Activated naive CD8-positive, alpha-beta T cell treated with anti-CD3 and anti-CD28 coated beads, Interleukin-2, amount 50 U/mL, for 16 hours (primary cell): Measurements from ENCODE around the gene MAP3K8.
"Not testable (repeated sequence)": the region's sequence is repeated elsewhere in the genome, so short reads cannot be mapped to it uniquely, and the experiment has no call there.

Experiments
- DNase-seq: peaks from one replicate; pipeline ENCODE4 v3.0.0-alpha.2; 2020; ENCODE audit warnings: low read depth, low spot score

Gene MAP3K8

DNA sequence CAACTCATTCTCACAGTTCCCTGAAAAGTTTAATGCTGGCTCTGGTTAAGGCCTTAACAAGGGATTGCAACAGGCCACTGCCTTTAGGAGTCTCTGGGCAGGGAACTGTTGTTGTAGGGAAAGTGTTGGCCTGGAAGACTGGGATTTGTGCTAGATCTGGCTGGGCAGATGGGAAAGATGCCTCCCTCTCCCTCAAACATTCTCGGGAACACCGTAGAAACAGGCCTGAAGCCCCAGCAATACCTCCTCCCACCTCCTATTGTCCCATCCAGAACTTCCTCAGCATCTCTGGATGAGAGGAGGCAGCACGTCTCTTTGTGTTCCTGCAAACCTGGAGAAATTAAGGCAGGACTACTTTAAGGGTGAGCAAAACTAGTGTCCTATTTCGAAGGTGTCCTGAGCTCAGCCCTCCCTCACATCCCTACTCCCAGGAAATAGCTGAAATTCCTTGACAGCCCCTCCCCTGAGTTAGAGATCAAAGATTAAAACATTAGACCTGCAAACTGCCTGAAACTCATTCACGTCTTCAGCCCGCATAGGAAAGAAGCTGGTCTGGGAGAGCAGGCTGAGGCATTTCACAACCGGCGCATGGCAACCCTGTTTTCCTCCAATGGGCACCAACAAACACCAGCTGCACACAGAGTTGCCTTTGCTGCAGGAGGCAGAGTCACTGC, 10.9 kb upstream of the MAP3K8 start:
- DNase-seq, result no peak

DNA sequence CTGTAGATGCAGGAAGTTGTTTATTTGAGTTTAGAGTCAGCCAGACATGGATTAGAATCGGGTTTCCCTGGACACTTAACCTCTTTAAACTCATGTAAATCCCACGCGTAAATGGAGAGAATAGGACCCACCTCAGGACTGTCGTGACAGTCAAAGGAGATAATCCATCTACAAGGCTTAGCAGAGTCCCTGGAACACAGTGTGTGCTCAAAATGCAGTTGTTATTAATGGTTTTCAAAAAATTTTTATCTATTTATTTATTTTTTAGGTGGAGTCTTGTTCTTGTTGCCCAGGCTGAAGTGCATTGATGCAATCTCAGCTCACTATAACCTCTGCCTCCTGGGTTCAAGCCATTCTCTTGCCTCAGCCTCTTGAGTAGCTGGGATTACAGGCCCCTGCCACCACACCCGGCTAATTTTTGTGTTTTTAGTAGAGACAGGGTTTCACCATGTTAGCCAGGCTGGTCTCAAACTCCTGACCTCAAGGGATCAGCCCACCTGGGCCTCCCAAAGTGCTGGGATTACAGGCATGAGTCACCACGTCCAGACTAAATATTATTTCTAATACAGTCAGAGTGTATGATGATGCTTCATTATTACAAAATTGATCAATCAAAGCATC, 10.2 kb upstream of the MAP3K8 start:
- not testable (repeated sequence) for DNase-seq

DNA sequence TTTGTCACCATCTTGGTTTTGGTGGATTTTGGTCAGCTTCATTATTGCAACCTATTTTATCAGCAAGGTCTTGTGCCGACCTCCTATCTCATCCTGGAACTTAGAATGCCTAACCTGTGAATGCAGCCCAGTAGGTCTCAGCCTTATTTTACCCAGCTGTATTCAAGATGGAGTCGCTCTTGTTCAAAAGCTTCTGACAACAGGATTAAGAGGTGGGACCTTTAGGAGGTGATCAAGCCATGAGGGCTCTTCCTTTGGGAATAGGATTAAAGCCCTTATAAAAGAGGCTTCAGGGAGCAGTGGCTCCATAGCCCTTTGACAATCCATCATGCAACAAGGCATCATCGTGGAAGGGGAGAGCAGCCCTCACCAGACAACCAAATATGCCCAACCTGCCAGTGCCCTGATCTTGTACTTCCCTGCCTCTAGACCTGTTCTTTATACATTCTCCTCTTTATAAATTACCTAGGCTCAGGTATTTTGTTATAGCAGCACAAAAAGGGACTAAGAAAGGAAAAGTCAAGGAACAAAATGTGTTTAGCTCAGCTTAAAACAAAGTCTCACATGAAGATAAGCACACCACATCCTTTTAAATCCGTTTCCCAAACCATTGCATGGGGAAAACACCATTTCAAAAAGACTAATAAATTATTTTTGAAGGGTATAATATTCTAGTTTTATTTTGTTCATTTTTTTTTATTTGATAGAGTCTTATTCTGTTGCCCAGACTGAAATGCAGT, 8.5 kb upstream of the MAP3K8 start:
- no peak for DNase-seq

DNA sequence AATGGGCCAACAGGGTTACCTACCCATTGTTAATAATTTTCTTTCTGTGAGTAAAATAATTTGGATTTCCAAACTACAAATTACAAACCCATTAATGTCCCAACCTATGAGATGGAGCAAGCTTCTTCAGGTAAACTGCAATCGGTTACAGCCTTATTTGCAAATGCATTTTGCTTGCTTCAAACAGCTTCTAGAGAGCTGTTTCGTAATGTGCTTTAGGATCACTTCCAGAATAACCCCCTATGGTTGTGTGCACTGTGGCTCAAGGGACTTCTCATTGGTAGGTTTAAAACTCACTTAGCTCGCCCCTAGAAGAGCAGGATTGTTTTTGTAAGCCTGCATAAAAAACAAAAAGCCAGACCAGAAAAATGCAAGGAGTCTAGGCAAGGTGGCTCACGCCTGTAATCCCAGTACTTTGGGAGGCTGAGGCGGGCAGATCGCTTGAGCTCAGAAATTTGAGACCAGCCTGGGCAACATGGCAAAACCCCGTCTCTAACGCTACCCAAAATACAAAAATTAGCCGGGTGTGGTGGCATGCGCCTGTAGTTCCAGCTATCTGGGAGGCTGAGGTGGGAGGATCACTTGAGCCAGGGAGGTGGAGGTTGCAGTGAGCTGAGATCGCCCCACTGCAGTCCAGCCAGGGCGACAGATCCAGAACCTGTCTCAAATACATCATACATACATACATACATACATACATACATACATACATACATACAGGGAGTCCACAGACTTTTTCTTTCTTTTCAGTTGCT, 3.3 kb upstream of the MAP3K8 start:
- no peak for DNase-seq

DNA sequence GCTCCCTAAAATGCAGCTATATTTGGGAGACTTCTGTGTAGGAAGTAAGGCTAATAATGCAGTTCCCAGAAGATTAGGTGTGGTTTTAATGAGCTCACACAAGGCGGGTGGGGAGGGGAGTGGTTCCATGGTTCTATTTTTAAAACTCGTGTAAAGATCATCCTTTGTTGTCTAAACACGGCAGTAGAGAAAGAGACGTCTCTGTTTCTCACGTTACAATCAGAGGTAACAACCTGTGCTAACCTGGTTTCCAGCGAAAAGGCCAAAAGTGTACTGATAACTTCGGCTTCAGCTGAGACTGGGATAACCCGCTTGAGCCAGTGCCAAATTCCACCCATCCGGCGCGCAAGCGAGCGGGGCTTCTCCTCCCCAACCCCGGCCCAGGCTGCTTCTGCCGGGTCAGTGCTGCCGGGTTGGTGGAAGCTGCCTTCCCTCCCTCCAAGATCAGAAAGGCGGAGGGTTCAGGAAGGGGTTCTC, 2.5 kb upstream of the MAP3K8 start:
- no peak for DNase-seq

DNA sequence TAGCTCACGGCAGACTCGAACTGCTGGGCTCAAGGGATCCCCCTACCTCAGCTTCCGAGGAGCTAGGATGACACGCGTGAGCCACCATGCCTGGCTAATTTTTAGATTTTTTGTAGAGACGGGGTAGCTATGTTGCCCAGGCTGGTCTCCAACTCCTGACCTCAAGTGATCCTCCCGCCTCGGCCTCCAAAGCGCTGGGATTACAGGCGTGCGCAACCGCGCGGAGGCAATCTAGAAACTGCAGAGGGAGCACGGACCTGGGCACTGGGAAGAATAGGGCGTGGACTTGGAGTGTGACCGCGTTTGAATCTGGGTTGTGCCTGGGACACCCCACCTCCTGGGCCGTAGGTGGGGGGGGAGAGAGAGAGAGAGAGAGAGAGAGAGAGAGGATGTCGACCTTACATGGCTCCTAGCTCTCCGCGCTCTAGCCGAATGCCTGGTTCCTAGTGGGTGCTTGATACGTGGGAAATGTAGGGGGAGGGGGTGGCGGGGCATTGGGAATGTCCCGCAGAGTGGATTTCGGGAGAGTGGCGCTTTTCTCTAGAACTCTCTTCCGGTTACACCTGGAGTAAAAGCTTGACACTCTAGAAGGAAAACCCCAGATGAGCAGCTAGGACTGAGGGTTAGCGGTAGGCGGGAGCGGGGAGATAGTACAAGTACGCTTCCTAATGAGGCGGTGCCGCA, 1.2 kb upstream of the MAP3K8 start:
- DNase-seq, result no peak

DNA sequence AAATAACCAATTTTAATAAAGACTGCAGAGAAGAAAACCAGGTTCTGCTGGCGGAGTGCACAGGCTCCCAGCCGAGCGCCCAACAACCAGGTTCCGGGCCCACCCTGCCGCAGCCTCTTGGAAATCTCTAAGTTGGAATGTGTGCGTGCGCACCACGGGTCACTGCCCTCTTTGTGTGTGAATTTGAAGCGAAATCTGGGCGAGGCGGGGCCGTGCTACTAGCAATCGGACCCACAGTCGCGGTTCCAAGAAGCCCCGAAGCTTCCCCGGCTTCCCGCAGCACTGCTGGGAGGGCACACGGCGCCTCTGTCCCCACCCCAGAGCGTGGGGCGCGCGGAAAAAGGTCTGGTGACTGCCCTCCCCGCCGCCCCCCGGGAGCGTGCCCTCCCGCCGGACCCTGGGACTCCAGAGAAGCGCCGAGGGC, 666 bp upstream of the MAP3K8 start:
- no peak for DNase-seq

DNA sequence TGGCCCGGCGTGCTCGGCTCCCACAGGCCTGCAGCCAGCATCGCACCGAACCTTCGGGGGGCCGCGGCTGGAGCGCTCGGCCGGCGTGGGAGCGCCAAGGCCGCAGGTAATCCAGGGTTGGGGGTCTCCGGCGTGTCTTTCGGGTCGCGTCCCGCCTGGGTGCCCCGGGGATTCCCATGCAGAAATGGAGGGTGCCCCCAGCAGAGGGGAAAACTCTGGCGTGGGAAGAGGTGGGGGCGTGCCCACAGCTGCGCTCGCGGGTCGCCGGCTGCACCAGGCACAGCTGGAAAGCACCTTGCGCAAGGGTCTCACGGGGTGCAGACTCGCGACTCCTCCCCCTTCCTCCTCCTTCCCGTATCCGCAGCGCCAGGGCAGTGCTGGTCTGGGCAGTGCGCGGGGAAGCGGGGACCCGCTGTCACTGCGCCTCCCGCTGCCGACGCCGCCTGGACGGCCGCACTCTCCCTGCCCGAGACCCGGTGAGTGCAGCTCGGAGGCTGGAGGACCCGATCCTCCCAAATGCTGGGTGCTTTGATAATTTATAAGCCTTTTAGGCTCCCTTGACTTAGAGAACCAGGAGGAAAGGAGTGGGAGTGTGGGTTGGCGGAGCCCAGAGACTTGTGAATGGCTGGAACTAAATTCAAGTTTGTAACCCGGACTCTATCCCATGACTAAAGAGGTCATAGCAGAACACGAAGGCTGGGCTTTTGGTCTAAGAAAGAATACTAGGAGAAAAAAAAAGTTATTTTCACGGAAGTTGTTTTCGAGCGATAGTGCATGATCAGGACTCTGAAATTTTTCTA, 489 bp downstream of the MAP3K8 start:
- DNase-seq, result peak; percentile 14

DNA sequence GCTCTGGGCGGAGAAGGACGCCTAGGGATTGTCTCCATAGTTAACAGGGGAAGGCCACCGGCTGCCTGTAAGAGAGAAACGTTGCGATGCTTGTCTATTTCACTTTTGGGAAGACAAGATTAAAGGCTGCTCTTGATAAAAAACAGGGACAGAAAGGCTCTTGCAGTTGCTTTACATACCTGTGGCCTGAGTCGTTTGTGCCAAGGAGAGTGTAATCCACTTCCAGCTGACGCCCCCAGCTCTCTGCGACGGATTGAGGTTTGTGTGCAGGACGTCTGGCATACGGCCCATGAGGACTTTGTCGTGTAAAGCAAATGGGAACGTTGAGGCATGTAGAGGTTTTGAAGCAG, 1.1 kb downstream of the MAP3K8 start:
- DNase-seq, result no peak

DNA sequence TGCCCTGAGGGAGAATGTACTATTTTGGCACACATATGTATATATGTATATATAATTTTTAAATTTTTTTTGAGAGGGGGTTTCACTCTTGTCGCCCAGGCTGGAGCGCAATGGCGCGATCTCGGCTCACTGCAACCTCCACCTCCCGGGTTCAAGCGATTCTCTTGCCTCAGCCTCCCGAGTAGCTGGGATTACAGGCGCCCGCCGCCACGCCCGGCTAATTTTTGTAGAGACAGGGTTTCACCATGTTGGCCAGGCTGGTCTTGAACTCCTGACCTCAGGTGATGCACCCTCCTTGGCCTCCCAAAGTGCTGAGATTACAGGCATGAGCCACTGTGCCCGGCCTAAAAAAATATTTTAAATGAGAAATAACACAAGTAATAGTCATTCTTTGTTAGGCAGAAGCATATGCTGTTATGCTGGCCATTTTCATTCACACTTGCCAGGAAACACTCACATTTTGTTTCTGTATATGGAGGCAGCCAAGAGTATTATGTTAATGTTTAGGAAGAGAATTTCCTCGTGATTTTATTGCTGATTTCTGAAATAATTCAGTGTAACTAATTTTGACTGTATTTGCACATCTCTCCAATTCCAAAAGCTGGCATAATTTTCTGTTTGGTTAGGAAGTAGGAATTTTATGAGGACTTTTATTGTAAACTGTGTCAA, 1.6 kb downstream of the MAP3K8 start:
- DNase-seq, result not testable (repeated sequence)

DNA sequence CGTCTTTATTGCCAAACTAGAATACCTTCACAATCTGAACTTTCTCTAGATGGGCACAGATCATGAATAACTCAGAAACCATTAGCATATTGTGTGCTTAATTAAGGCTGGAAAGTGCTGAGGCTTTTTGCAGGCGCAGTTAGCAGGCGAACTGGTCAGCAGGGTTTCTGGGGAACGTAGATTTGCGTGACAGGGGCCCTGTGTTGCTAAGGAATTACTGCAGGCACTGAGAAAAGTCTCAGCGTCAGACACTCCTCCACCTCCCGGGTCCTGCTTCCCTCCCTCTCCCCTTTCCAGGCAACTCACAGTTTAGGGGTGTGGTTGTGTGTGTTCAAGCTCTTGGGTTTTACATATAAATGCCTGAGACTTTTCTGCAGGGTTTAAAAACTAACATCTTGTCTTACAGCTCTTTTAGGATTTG, 2.2 kb downstream of the MAP3K8 start:
- no peak for DNase-seq

DNA sequence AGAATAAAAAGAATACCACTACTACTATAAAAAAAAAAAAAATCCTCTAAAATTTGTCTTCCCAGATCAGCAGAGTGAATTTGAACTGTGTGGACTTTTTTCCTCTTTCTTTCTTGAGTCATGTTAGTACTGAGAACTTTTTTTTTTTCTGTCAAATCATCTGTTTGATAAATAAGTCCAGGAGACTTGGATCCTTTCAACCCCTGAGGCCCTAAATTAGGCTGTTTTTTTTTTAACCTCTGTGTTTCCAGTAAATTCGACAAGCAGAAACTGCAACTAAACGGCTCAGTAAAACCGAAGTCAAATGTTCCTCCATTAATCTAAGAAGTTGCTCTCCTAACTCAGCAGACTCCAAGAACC, 2.7 kb downstream of the MAP3K8 start:
- no peak for DNase-seq

DNA sequence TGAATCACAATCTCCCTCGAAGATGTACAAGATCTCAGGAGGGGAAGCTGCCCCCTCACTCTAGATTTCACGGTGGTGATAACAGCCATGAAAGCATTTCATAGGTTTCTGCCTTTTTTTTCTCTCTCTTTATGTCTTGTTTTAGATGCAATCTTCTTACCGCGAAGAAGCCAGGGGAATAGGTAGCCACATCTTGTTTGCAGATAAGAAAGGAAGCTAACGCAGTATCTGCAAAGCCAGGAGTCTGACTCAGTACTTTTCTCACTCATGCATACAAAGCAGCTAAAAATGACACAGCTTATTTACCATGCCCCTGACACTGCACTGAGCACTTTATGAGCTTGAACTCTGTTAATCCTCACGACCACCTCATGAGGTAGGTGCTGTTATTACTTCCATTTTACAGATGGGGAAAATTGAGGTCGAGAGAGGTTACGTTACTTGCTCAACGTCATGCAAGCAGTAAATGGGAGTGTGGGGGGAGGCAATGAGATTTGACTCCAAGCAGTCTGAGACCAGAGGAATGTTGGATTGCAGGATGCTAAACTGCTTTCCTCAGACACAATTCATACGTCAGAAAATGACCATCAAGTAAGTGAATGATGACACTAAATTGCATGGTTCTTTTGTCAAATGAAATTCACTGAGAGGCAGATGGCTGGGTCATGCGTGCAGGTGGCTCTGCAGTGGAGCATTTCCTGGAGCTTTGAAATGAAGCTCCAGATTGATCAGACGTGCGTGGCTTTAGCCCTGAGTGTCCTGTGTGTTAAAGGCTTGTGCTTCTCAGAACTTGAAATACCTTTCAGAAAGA, 3.3 kb downstream of the MAP3K8 start:
- DNase-seq, result no peak

DNA sequence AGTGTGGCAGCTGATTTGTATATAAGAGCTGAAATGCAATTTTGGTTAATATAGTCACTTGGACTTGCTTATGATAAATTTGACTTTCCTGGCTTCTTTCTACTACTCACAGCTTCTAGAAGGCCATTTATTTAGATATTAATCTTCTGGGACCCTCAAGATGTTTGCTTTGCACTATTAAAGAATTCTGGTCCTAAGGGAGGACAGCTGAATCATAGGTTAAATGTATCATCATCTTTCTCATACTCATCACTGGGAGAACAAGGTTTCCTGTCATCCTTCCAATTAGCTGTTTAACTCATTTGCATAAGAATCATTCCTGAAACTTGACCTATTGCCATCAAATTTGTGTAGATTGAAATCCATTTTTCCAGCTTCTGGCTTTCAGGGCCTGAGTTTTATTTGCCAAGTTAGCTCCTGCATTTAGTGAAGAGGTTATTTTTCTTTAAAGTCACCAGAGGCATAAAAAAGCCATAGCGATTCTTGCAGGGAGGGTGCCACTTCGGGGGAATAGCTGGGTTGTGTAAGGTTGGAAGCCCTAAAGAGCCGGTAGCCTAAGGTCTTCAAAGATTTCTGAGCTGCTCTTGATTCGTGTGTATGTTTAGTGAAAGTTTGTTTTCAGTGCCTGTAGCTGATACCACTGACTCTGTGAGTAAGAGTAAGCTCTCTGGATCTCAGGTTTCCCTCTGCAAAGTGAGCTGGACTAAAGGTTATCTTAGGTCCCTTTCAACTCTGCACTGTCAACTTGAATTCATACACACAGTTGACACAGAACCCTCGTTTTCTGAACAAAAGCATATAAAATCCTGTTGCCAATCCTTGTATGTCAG, 4.3 kb downstream of the MAP3K8 start:
- no peak for DNase-seq

DNA sequence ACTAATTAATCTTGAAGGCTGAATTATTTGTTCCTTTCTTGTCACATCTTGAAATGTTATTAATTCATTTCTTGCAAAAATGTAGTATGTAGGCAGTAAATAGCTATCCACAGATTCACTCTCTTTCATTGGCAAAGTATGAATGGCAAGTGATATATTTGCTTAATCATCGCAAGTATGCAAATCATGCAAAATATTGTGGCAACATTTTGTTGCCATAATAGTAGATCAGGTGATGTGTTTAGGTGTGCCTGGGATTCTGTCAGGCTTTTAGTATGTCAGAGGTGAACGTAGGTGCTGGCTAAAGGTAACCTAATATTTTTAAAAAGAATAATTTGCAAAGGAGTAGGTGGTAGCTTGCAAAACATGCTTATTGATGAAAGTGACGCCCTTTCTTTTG, 5.9 kb downstream of the MAP3K8 start:
- DNase-seq, result no peak

DNA sequence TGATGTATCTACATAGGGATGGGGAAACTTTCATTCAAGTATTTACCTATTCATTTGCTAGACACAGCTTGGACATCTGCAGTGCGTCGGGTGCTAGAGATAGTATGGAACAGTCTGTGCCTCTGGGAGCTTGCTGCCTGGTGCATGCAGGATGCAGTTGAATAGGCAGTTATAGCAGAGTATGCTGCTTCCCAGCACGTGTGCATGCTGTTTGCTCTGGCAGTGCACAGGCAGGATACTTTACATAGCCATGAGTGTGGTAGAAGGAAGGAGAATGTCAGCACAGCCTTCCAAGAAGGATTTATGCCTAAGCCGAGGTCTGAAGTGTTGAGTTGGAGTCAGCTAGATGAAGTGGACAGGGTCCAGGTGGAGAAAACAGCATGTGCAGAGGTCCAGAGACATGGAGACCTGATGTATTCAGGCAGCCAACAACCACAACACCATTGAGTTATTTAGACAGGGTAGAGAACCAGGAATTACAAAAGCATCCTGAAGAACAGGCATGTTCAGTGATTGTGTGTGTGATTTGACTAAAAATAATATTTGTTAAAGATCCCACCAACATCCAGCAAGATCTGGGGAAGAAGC, 8.1 kb downstream of the MAP3K8 start:
- DNase-seq, result no peak

DNA sequence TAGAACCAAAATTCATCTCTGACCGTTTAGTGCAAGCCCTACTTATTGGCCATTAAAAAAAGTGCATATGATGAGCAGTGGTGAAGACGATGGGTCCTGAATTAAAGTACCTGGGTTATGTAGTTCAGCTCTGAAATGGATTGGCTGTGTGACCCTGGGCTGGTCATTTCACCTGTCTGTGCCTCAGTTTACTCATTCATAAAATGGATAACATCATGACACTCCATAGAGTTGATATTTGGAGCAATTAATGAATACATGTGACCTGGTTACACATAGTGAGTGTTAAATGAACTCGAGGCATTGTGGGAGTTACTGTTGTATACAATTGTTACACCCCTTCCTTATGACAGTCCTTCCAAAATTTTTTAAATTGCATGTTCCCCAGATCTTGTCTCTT, 9.1 kb downstream of the MAP3K8 start:
- no peak for DNase-seq

DNA sequence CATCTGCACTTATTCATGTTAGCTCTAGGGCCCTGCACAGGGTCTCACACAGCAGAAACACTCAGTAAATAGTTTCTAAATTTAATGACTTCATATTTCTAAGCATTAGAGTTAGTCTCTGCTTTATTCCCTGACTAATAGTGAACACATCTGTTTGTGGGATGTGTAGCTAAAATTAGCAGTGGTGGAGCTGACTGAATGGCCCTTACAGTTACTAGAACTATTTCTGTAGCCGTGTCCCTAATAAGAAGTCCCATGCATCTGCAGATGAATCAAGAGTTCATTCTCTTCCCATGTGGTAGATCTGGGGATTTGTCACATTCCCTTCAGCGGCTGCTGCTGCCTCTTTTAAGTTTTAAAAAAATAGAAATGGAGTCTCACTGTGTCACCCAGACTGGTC, 11.7 kb downstream of the MAP3K8 start:
- no peak for DNase-seq
